Stimulated activated effector memory CD8-positive, alpha-beta T cell treated with anti-CD3 and anti-CD28 coated beads, Interleukin-12 subunit alpha, Interleukin-12 subunit beta, amount 100 ng/mL, for 72 hours (primary cell): ENCODE measurements around the gene CHD9.
"Not testable (repeated sequence)": the region's sequence is repeated elsewhere in the genome, so short reads cannot be mapped to it uniquely, and the experiment has no call there.

Experiments
- ATAC-seq: fragments of 150-1000 bp; cut with Tn5 transposase; 2 replicates; pipeline ENCODE4 v1.10.0; 2021
- DNase-seq, 2 donors: peaks; one replicate each; pipeline ENCODE4 v3.0.0; 2021 to 2022; ENCODE audit warnings: low spot score in 2 of 2
- H3K27ac Mint-ChIP-seq: one replicate; pipeline ENCODE4 v1.8.0; 2022; ENCODE audit warnings: mild to moderate bottlenecking, mixed read lengths
- H3K36me3 Mint-ChIP-seq: one replicate; pipeline ENCODE4 v1.8.0; 2022; ENCODE audit warnings: mild to moderate bottlenecking, mixed read lengths
- H3K4me1 Mint-ChIP-seq: one replicate; pipeline ENCODE4 v1.8.0; 2022; ENCODE audit warnings: mixed read lengths
- H3K4me3 Mint-ChIP-seq: one replicate; pipeline ENCODE4 v1.8.0; 2022; ENCODE audit warnings: mild to moderate bottlenecking, mixed read lengths
- H3K9me3 Mint-ChIP-seq: one replicate; pipeline ENCODE4 v1.8.0; 2022; ENCODE audit warnings: mixed read lengths

CHD9 gene

DNA sequence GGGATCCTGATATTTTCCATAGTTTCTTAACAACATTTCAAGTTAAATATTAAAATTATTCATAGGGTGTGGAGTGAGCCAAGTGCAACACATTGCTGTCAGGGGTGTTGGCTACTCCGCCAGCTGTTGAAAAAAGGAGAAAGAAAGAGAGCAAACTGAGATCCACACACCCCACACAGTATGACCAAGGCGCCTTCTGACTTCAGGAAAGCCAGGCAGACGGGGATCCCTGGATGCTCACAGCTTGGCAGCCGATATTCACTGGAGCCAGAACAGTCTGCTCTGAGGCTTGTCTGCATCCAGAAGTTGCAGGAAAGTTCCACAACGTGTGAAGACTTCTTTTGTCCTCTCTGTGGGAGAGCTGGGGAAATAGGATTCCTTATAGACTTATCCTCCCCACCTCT lies 11.4 kb upstream of the CHD9 start:
- H3K27ac Mint-ChIP-seq, result peak overlapping the region; percentile 20
- no peak for ATAC-seq
- no peaks in the 10 kb centered on the region for H3K36me3 Mint-ChIP-seq
- no peaks in the 10 kb centered on the region for H3K9me3 Mint-ChIP-seq
- H3K4me3 Mint-ChIP-seq, result no peak overlapping the region
- DNase-seq, result no peak
- no peaks in the 10 kb centered on the region for H3K4me1 Mint-ChIP-seq

DNA sequence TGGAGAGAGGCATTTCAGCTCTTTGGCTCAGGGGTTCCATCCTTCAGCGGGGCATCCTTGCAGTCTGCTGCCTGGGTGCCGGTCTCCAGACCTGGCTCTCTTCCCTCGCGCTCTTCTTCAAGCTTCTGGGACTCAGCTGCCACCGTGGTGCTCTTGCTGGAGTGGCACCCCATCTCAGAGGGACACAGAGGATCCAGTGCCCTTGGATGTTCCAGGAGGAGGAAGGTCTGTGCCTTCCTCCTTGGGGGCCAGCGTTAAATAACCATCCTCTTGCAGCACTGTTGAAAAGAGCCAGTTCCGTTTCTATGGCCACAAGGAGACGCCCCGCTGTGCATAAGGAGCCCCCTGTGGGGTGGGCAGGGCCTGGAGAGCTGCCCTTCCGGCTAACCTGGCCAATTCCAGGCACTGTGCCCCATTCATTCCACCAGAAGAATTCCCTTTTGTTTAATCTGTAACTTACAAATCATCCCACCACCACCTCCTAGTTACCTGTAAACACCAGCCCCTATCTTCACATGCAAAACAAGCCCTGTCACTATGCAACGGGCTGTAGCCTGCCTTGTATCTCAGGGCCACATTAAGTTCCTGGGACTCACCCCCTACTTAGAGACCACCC lies 10.7 kb upstream of the CHD9 start:
- H3K27ac Mint-ChIP-seq, result no peak overlapping the region
- no peaks in the 10 kb centered on the region for H3K4me1 Mint-ChIP-seq
- H3K9me3 Mint-ChIP-seq, result no peaks in the 10 kb centered on the region
- no peak for DNase-seq
- no peaks in the 10 kb centered on the region for H3K36me3 Mint-ChIP-seq
- H3K4me3 Mint-ChIP-seq, result no peak overlapping the region
- ATAC-seq, result peak; percentile 16

DNA sequence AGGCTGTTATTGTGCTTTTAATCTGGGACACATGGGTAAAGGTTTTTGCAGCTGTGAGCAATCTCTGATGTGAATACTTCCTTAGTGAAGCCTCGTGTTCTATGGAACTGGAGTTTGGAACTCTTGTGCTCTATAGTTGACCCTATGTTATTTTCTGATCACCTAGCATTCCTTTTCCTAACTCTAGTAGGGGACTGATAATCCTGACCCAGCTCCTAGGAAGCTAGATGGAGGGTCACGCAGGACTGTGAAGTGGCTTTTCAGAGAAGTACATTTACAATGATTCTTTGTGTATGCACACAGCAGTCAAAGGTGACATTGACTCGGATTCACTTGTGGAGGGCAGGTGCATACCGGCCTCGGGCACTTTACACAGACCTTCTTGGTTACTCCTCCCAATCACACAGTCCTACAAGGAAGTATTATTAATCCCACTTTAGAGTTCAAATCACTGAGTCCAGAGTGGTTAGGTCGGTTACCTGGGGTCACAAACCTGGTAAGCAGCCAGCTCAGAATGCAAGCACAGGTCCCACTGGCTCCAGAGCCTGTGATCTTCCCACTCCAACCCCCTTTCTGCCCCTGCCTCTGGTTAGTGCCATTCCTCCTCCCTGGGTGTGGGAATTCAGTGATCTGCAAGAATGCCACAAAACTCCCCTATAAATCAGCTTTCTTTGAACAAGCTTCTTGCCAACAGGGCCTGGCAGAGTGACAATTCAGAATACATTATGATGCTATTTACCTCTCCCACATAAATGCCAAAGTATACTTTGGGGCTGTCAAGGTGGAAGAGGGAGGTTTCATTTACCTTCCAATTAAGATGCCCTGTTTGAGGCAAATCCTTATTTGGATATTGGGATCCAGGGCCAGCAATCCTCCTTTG lies 9.2 kb upstream of the CHD9 start:
- Mint-ChIP-seq H3K27ac (no peak overlapping the region), H3K9me3 (no peaks in the 10 kb centered on the region), H3K36me3 (no peaks in the 10 kb centered on the region), H3K4me1 (no peaks in the 10 kb centered on the region), H3K4me3 (no peak overlapping the region)
- DNase-seq (no peak), ATAC-seq (no peak)

DNA sequence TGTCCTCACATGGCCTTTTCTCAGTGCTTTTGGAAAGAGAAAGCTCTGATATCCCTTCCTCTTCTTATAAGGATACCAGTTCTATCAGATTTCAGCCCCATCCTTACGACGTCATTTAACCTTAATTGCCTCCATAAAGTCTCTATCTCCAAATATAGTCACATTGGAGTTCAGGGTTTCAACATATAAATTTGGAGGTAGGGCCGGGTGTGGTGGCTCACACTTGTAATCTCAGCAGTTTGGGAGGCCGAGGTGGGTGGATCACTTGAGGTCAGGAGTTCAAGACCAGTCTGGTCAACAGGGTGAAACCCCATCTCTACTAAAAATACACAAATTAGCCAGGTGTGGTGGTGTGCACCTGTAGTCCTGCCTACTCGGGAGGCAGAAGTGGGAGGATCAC lies 7.3 kb upstream of the CHD9 start:
- H3K36me3 Mint-ChIP-seq, H3K27ac Mint-ChIP-seq, H3K4me3 Mint-ChIP-seq, H3K9me3 Mint-ChIP-seq, DNase-seq, H3K4me1 Mint-ChIP-seq, ATAC-seq: not testable (repeated sequence)

DNA sequence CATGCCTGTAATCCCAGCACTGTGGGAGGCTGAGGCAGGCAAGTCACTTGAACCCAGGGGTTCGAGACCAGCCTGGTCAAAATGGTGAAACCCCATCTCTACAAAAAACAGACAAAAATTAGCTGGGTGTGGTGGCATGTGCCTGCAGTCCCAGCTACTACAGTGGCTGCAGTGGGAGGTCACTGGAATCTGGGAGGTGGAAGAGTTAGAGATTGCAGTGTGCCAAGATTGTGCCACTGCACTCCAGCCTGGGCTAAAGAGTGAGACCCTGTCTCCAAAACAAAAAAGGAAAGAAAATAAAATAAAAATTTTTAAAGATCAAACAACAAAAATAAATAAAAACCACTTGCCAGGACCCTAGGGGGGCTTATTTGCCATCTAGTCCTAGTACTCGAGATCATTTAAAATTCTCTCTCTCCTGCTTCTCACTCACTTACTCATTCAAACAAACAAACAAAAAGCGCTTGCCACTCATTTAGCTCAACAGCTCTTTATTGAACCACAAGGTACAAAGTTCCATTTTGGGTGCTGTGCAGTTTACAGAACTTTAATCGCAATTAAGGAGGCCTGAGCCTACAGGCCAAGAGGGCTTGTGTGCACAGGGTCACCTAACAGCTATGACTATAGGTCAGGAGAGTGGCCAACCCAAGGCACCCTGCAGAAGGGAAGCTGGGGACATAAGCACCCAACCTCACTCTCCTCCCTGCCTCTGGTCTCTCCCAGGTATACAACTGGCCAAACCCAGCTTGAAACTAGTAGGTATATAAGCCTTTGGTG lies 6.5 kb upstream of the CHD9 start:
- ATAC-seq (no peak), DNase-seq (no peak)
- Mint-ChIP-seq H3K9me3 (no peaks in the 10 kb centered on the region), H3K27ac (no peak overlapping the region), H3K36me3 (peaks cover 5% of the 10 kb centered on the region), H3K4me1 (peaks cover 12% of the 10 kb centered on the region), H3K4me3 (no peak overlapping the region)

DNA sequence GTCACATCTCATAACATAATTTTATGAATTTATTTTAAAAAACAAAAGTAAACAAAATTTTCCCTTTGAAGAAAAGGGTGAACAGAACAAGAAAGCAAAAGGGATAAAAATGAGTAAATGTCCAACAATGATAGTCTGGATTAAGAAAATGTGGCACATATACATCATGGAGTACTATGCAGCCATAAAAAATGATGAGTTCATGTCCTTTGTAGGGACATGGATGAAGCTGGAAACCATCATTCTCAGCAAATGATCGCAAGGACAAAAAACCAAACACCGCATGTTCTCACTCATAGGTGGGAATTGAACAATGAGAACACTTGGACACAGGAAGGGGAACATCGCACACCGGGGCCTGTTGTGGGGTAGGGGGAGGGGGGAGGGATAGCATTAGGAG lies 3.5 kb upstream of the CHD9 start:
- peaks cover 27% of the 10 kb centered on the region for H3K4me1 Mint-ChIP-seq
- not testable (repeated sequence) for H3K9me3 Mint-ChIP-seq, ATAC-seq, DNase-seq, H3K27ac Mint-ChIP-seq, H3K36me3 Mint-ChIP-seq, H3K4me3 Mint-ChIP-seq

DNA sequence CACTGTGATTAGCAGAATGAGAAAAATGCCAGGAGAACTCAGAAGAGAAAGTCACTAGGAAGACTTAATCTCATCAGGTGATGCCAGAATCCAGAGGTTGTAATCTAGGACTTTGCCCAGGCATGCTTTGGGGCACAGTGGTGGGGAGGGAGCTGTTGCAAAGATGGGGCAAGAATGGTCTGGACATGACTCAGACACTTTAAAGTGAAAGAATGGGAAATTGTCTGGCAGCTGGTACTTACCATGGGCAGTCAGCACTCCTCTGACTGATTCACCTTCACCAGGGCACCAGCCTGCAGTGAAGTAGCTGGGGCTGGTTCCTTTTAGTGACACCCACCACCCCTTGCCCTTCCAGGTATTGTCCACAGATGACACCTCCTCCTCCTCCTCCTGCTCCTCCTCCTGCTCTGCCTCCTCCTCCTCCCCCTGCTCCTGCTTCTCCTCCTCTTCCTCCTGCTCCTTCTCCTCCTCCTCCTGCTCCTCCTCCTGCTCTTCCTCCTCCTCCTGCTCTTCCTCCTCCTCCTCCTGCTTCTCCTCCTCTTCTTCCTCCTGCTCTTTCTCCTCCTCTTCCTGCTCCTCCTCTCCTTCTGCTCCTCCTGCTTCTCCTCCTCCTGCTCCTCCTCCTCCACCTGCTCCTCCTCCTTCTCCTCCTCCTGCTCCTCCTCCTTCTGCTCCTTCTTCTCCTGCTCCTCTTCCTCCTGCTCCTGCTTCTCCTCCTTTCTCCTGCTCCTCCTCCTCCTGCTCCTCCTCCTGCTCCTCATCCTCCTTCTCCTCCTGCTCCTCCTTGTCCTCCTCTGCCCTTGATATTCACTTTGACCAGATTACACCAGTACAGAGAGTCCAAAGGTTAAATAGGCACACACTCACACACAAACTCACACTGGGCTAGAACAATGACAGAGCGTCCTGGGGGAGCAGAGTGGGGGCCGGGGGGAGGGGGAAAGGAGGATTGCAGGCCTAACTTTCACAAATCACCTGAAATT lies 2.0 kb upstream of the CHD9 start, which contains the start of gene CHD9NB:
Gene CHD9NB, minus strand, starts transcription at position 379 of the 983 bp plus-strand sequence. CDS start 8,739 bp downstream, outside the sequence.
- DNase-seq (peak in 1 of 2 donors; percentile 50), ATAC-seq (peak; percentile 57)

DNA sequence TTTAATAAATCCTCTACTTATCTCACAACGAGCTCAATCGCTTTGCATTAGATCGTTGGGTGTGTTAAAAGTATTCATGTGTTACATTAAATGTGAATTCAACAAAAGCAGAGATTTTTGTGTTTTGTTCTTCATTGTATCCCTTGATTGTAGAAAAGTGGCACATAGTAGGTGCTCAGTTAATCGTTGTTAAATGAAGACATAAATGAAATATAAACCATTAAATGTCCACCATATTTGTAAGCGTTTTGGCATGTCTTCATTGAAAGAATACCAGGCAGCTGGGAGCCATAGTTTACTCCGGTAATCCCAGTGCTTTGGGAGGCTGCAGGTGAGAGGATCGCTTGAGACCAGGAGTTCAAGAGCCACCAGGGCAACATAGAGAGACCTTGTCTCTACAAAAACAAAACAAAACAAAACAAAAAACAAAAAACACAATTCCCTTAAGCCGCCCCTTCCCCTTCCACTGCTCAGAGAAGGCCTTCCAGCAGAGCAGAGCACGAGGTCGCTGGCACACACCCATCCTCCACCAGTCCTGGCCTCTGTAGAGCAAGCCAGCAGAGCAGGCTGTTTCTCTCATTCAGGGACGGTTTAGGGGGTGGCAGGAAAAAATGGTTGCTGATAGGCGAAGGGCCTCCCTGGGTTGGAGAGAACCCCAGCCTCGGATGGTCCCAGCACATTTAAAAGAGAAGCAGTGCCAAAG lies 673 bp upstream of the CHD9 start:
- H3K36me3 Mint-ChIP-seq, result peaks cover 5% of the 10 kb centered on the region
- ATAC-seq (peak; percentile 72), DNase-seq (peak in 1 of 2 donors; percentile 52)
- H3K9me3 Mint-ChIP-seq, result no peaks in the 10 kb centered on the region
- H3K27ac Mint-ChIP-seq, result peak overlapping the region; percentile 97
- H3K4me3 Mint-ChIP-seq, result peak overlapping the region; percentile 93
- peaks cover 44% of the 10 kb centered on the region for H3K4me1 Mint-ChIP-seq

More for the DNA sequence above, 2.0 kb upstream of the CHD9 start, which contains the start of gene CHD9NB:
- H3K4me3 Mint-ChIP-seq, result peak within 1 kb of the TSS; percentile 47
- peak within 1 kb of the TSS; percentile 80 for H3K27ac Mint-ChIP-seq
- peaks cover 31% of the 10 kb centered on the region for H3K4me1 Mint-ChIP-seq
- peaks cover 5% of the 10 kb centered on the region for H3K36me3 Mint-ChIP-seq
- no peaks in the 10 kb centered on the region for H3K9me3 Mint-ChIP-seq

DNA sequence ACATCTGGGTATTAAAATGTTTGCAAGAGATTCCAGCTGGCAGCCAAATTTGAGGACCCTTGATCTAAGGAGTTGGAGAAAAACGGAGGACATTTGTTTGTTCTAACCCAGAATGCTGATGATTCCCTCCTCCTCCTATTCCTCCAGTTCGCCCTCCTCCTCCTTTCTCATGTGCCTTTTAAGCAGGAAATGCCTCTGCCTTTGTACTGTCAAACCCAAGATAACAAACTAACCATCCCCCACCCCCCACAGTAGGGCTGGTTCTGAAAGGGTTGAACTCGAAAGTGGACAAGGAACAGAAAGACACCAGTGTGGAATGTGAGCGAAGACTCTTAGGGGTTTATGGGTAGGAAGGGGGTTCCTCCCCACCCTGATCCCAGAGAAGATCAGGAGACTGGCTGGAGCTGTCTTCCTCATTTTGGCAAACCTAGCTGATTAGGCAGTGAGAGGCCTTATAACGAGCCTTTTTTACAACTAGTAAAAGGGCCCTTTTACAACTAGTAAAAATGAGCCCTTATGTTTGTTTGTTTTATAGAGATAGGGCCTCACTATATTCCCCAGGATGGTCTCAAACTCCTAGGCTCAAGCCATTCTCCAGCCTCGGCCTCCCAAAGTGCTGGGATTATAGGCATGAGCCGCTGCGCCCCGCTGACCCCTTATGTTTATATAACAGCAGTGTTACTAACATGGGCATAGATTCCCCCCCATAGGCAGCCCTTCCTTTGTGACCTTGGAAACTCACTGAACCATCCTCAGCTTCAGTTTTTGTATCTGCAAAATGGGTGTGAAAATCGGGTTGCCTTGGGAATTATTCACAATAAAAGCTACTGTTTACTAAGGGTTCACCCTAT lies 975 bp downstream of the CHD9 start:
- Mint-ChIP-seq H3K4me3 (peak overlapping the region; percentile 93), H3K36me3 (peaks cover 5% of the 10 kb centered on the region), H3K4me1 (peaks cover 47% of the 10 kb centered on the region), H3K27ac (peak overlapping the region; percentile 97), H3K9me3 (no peaks in the 10 kb centered on the region)
- no peak for ATAC-seq
- DNase-seq, result peak in 1 of 2 donors; percentile 52

DNA sequence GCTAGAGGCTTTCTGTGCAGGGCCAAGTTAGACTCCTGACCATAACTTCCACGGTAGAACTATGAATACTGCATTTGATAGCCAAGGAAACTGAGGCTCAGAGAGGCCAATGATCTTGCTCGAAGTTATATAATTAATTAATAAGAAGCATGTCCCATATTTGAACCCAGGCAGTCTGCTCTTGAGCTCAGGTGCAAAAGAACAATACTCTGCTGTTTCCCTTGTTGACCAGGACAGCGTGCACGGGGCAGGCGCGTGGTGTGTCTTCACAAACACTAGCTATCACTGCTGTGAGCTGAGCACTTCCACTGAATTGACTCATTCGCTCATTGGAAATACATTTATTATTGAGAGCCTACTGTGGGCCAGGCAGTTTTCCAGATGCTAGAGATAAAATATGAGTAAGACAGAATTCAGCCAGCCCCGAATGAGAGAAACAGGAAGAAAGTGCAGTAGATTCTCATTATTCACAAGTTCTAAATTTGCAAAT lies 1.6 kb downstream of the CHD9 start:
- peaks cover 5% of the 10 kb centered on the region for H3K36me3 Mint-ChIP-seq
- peak overlapping the region; percentile 97 for H3K27ac Mint-ChIP-seq
- H3K4me1 Mint-ChIP-seq, result peaks cover 51% of the 10 kb centered on the region
- H3K4me3 Mint-ChIP-seq, result peak overlapping the region; percentile 93
- DNase-seq (no peak), ATAC-seq (no peak)
- H3K9me3 Mint-ChIP-seq, result no peaks in the 10 kb centered on the region

DNA sequence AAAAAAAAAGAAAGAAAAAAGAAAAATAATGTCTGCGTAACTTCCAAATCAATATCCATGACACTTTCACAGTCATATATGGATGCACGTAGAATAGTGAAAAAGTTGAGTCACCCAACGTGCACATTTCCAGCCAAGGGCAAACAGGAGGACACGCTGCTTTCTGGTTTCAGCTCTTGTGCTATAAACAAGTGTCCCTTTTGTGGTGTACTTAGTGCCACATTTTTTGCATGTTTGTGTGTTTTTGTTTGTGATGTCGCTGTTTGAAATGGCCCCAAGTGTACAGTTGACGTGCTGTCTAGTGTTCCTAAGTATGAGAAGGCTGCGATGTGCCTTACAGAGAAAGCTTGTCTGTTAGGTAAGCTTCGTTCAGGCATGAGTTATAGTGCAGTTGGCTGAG lies 2.9 kb downstream of the CHD9 start:
- H3K36me3 Mint-ChIP-seq, result peaks cover 5% of the 10 kb centered on the region
- ATAC-seq (no peak), DNase-seq (no peak)
- H3K27ac Mint-ChIP-seq, result peak overlapping the region; percentile 83
- H3K4me1 Mint-ChIP-seq, result peaks cover 56% of the 10 kb centered on the region
- H3K9me3 Mint-ChIP-seq, result no peaks in the 10 kb centered on the region
- H3K4me3 Mint-ChIP-seq, result no peak overlapping the region

DNA sequence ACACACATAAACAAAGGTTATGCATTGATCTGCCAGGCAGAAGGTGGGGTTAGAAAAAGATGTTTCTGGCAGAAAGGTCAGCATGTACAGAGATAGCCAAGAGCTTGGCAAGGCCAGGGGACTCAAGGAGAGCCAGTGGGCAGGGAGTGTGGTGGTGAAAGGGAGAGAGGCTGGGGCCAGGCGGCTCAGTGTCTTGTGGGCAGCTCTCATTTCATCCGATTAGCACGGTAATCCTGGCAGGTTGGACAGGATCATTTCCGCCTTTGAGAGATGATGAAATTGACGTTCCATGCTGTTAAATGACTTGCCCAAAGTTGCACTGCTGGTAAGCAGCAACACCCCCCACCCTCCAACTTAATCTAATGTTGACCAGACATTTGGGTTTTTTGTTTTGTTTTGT lies 3.6 kb downstream of the CHD9 start:
- H3K4me1 Mint-ChIP-seq, result peaks cover 49% of the 10 kb centered on the region
- no peak overlapping the region for H3K4me3 Mint-ChIP-seq
- DNase-seq (no peak), ATAC-seq (no peak)
- peak overlapping the region; percentile 83 for H3K27ac Mint-ChIP-seq
- H3K9me3 Mint-ChIP-seq, result no peaks in the 10 kb centered on the region
- H3K36me3 Mint-ChIP-seq, result no peaks in the 10 kb centered on the region

DNA sequence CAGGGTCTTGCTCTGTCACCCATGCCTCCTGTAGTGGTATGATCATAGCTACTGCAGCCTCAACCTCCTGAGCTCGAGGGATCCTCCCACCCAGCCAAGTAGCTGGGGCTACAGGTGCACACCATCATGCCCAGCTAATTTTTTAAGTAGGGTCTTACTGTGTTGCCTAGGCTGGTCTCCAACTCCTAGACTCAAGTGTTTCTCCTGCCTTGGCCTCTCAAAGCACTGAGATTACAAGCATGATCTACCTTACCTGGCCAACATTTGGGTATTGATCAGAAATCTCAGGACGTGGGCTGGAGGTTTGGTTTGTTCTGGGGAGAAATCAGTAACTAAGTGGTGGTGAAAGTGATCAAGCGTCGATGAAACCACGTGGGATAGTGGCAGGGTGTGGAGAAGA lies 4.1 kb downstream of the CHD9 start:
- Mint-ChIP-seq H3K4me3 (no peak overlapping the region), H3K36me3 (no peaks in the 10 kb centered on the region), H3K27ac (peak overlapping the region; percentile 83), H3K4me1 (peaks cover 48% of the 10 kb centered on the region), H3K9me3 (no peaks in the 10 kb centered on the region)
- no peak for ATAC-seq
- DNase-seq, result no peak
